Right atrium auricular region (tissue), 2 donors: Measurements from ENCODE around the gene E4F1. TPM values are rescaled to one million over a fixed set of nuclear protein-coding genes. Genes with fewer than 3 reads are reported as not detected.

ENCODE experiments used
- DNase-seq: peaks from one replicate; pipeline ENCODE4 v3.0.0-alpha.2; 2019; ENCODE audit warnings: low spot score
- H3K27ac ChIP-seq, 2 donors: fragments of 200-600 bp; sonication (generic); 1 replicate in 1 of 2; 2 replicates in 1 of 2; pipeline ENCODE4 v1.5.1; 2016 to 2019
- H3K27me3 ChIP-seq, 2 donors: fragments of 200-600 bp; sonication (generic); one replicate each; pipeline versions ENCODE4 v1.5.1 to v1.6.0; 2017 to 2019
- H3K36me3 ChIP-seq: fragments of 200-600 bp; sonication (generic); one replicate; pipeline ENCODE4 v1.5.1; 2016
- H3K4me1 ChIP-seq, 2 donors: fragments of 200-600 bp; sonication (generic); one replicate each; pipeline versions ENCODE4 v1.5.1 to v1.6.0; 2017 to 2019
- H3K4me3 ChIP-seq, 2 donors: fragments of 200-600 bp; sonication (generic); 1 replicate in 1 of 2; 2 replicates in 1 of 2; pipeline ENCODE4 v1.5.1; 2017 to 2019; ENCODE audit warnings: mild to moderate bottlenecking in 1 of 2, moderate library complexity in 1 of 2
- H3K9me3 ChIP-seq, 2 donors: fragments of 200-600 bp; sonication (generic); one replicate each; pipeline ENCODE4 v1.5.1; 2019
- CTCF ChIP-seq, 2 donors: fragments of 200-600 bp; sonication (generic); IDR thresholded peaks; one replicate each; pipeline ENCODE4 v1.5.1; 2019; ENCODE audit warnings: antibody characterized with exemption in 2 of 2
- total RNA-seq, 2 donors: library from RNA; depleted of rRNA; stranded (reverse); fragments of >200 nt; gene quantifications; one replicate each; pipeline ENCODE4 v1.1.0, GENCODE V29; 2016

The E4F1 gene
- total RNA-seq, 2 donors from 2014 or later: 10.0 to 16.7 TPM

- DNase-seq: no peak
Measured at GRCh38 chr16:2243031-2243528, 19.7 kb downstream of the E4F1 start.

DNA sequence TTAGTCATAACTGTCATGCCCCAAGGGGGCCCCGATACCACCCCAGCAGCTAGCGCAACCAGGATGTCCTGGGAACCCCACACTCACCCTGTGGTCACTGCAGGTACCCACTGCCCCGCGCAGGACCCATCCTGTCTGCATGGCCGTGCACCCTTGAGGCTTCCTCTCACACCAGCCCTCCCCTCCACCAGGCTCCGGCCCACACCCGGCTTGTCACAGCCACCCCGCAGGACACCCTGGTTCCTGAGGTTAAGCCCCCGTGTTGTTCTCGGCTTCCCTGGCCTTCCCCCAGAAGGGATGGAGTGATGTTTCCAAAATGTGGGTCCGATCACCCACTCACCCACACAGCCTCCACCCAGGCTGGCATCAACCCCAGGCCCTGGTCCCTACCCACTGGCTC, 20.4 kb downstream of the E4F1 start:
- DNase-seq: no peak
- H3K36me3 ChIP-seq: peaks cover 49% of the 10 kb centered on the region
- no peak overlapping the region for H3K4me3 ChIP-seq
- H3K4me1 ChIP-seq: no peaks in the 10 kb centered on the region
- no peak for TF ChIP-seq CTCF (IDR thresholded peaks at IDR 0.05)
- H3K27me3 ChIP-seq: no peaks in the 10 kb centered on the region
- H3K27ac ChIP-seq: no peak overlapping the region
- no peaks in the 10 kb centered on the region for H3K9me3 ChIP-seq

More at GRCh38 chr16:2243031-2243528, 19.7 kb downstream of the E4F1 start:
- H3K9me3 ChIP-seq: no peaks in the 10 kb centered on the region
- peaks cover 0 to under 1% of the 10 kb centered on the region in 2 donors for H3K4me1 ChIP-seq
- H3K4me3 ChIP-seq: no peak overlapping the region
- no peak overlapping the region for H3K27ac ChIP-seq
- H3K27me3 ChIP-seq: no peaks in the 10 kb centered on the region
- peaks cover 49% of the 10 kb centered on the region for H3K36me3 ChIP-seq
- no peak for TF ChIP-seq CTCF (IDR thresholded peaks at IDR 0.05)

GRCh38 chr16:2244301-2244700, 20.9 kb downstream of the E4F1 start:
- Histone ChIP-seq H3K4me1 (no peaks in the 10 kb centered on the region), H3K36me3 (peaks cover 49% of the 10 kb centered on the region), H3K4me3 (no peak overlapping the region), H3K27ac (no peak overlapping the region), H3K27me3 (no peaks in the 10 kb centered on the region), H3K9me3 (no peaks in the 10 kb centered on the region)
- TF ChIP-seq CTCF (IDR thresholded peaks at IDR 0.05): no peak
- no peak for DNase-seq

DNA sequence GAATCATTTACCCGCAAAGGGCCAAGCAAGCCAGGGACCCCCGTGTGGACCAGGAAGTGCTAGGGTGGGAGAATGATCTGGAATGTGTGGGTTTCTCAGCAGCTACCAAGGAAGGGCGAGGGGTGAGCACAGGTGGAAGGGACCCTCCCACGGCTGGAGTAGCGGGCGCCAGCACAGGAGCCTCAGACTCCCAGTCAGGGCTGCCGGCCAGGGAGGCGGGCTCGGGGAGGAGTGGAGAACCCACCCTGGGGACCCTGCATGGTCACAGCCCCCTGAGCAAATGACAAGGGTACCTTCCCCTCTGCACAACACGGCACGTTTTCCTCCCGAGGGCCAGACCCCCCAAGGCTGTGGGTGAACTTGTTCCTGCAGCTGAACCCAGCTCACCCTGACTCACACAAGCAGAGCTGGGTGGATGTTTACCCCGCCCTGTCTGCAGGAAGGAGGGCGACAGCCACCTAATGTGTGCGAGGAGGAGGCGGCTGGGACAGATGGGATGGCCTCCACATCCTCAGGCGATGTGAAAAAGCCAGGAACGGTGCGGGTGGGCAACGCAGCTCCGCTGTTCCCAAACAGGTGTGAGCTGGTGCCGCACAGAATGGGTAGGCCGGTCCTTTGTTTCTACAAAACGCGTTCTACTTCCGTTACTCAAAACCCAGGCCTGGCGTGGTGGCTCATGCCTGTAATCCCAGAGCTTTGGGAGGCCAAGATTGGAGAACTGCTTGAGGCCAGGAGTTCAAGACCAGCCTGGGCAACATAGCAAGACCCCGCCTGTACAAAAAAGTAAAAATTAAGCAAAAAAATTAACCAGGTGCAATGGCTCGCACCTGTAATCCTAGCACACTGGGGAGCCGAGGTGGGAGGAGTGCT, 21.8 kb downstream of the E4F1 start:
- no peak for TF ChIP-seq CTCF (IDR thresholded peaks at IDR 0.05)
- Histone ChIP-seq H3K36me3 (peaks cover 49% of the 10 kb centered on the region), H3K27ac (no peak overlapping the region), H3K27me3 (no peaks in the 10 kb centered on the region), H3K4me3 (no peak overlapping the region), H3K4me1 (peaks cover 0 to 4% of the 10 kb centered on the region in 2 donors), H3K9me3 (no peaks in the 10 kb centered on the region)
- no peak for DNase-seq

- DNase-seq: no peak
- no peaks in the 10 kb centered on the region for H3K27me3 ChIP-seq
- H3K4me1 ChIP-seq: peaks cover 0 to 10% of the 10 kb centered on the region in 2 donors
- H3K4me3 ChIP-seq: no peak overlapping the region
- no peaks in the 10 kb centered on the region for H3K9me3 ChIP-seq
- H3K36me3 ChIP-seq: peaks cover 49% of the 10 kb centered on the region
- no peak overlapping the region for H3K27ac ChIP-seq
- no peak for TF ChIP-seq CTCF (IDR thresholded peaks at IDR 0.05)
Measured at GRCh38 chr16:2246301-2246885, 23.0 kb downstream of the E4F1 start.
